Activated effector memory CD4-positive, alpha-beta T cell treated with anti-CD3 and anti-CD28 coated beads, Interleukin-2, amount 50 U/mL, for 16 hours (primary cell): ENCODE measurements around the gene FANK1.
"Not testable (repeated sequence)": the region's sequence is repeated elsewhere in the genome, so short reads cannot be mapped to it uniquely, and the experiment has no call there.

Experiments used
- DNase-seq: peaks from one replicate; pipeline ENCODE4 v3.0.0-alpha.2; 2020

FANK1 gene

DNA sequence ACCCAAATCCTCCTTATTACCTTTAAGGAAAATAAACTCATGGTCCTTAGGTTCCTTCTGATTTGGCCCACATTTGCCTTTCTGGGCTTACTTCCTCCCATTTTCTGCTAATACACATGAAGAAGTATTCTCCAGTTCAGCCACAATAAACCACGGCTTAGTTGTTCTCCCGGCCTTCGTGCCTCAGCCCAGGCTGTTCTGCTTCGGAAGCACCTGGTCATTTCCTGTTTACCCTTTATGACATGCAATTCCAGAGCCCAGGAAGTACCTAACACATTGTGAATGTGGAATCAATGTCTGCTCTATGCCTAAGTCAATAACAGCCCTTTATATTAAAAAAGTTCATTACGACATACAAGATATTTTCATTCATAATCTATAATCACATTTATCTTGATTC lies 4.0 kb upstream of the FANK1 start:
- DNase-seq, result not testable (repeated sequence)

DNA sequence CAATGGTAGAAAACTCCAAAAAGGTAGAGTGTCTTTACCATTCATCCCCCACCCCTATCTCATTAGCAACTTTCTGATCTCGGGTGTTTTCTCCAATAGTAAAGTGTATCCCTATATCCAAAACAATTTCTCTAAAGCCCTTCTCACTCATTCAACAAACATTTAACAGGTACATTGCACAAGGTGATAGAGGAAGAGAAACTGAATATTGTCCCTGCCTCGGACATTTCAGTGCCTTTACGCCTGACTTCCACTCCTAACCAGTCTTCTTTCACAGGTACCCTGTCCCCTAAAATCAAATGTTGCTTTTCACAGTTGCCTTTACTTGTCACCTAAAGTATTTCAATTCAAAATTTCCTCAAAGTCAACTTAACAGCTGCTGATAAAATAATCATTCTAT lies 2.2 kb upstream of the FANK1 start:
- DNase-seq, result not testable (repeated sequence)

DNA sequence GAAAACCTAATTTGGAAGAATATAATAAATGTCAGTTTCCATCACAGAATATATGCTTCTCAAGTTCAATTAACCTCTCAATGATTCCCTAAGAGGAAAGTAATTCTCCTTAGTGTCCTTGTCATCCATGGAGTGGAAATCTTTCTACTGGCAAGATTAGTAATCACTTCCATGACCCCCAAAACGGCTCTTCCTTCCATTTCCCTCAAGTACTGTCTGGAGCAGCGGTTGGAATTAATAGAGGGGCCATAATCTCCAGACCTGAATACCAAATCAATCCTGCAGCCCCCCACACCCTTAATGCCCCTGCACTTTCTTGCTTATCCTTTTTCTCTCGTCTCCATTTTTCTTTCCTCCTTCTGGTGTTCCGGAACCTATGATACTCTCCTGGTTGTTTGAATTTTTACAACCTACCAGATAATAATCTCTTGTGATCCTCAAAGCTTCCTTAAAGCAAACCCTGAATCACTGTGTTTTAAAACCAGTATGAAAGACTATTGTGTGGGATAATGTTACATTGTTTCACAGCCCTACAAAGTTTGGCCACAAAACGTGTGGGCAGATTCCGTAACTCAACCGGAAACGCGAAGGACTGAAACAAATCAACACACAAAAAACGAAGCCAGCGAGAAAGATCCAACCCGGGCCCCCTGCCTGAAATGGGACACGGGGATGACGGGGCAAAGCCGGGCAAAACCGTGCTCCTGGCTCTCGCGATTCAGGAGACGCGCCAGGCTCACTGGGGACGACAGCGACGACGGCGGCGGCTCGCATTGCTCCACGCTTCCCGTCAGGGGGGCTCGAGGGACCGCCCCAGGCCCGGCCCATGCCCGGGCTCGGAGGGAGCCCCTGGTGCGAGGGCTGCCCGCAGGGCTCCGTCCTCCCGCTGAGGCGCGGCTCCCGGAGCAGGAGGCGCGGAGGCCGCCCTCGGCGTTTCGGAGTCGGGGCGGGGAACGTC lies 955 bp upstream of the FANK1 start:
- peak; percentile 76 for DNase-seq

GRCh38 chr10:125897317-125897716 lies 953 bp downstream of the FANK1 start:
- DNase-seq, result not testable (repeated sequence)

- DNase-seq, result not testable (repeated sequence)
Measured at GRCh38 chr10:125900963-125901362, 4.6 kb downstream of the FANK1 start.

- not testable (repeated sequence) for DNase-seq
Measured at GRCh38 chr10:125903135-125903640, 6.8 kb downstream of the FANK1 start.

- DNase-seq, result not testable (repeated sequence)
Measured at GRCh38 chr10:125905069-125905994, 9.0 kb downstream of the FANK1 start.

GRCh38 chr10:125907598-125907997 lies 11.2 kb downstream of the FANK1 start:
- DNase-seq, result not testable (repeated sequence)

DNA sequence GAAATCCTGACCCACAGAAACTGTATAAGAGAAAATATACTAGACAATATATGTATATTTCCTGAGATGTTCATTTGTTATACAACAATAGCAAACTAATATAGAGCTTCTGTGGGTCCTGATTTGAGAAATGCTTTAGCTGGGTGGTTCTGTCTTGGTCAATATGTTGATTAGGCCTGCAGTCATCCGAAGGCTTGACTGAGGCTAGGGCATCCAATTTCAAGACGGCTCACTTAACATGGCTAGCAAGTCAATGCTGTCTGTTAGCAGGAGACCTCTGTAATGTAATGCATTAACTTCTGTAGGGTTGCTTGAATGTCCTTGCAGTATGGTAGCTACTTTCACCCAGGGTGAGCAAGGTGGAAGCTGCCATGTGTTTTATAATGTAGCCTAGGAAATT lies 12.4 kb downstream of the FANK1 start:
- DNase-seq, result not testable (repeated sequence)

DNA sequence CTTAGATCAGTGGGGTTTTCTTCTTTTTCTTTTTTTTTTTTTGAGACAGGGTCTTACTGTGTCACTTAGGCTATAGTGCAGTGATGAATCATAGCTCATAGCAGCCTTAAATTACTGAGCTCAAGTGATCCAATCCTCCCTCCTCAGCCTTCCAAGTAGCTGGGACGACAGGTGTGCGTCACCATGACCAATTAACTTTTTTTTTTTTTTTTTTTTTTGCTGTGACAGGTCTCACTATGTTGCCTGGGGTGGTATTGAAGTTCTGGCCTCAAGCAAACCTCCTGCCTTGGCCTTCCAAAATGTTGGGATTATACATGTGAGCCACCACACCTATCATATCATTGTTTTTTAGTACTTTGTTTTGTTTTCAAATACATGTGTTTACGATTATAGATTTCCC lies 13.1 kb downstream of the FANK1 start:
- DNase-seq, result not testable (repeated sequence)

GRCh38 chr10:125911145-125911544 lies 14.8 kb downstream of the FANK1 start:
- DNase-seq, result no peak

DNA sequence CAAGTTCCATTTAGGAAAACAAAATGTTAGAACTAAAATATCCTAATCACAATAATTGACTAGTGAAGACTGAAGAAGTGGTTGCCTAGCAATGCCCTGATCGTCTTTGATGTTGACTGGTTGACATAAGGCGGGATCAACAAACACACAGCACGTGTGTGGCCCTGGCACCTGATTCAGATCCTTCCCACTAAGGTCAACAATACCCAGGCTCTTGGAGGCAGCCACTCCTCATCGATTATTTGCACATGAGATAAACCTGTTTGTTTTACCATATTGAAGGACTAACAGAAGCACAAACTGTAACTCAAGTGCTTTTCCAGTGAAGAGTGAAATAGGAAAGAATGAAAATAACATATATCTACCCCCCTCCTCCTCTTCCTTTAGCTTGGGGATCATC lies 15.6 kb downstream of the FANK1 start:
- DNase-seq, result no peak

GRCh38 chr10:125913277-125913676 lies 16.9 kb downstream of the FANK1 start:
- DNase-seq, result not testable (repeated sequence)

GRCh38 chr10:125916977-125917376 lies 20.6 kb downstream of the FANK1 start:
- DNase-seq, result no peak

- not testable (repeated sequence) for DNase-seq
Measured at GRCh38 chr10:125917704-125918361, 21.5 kb downstream of the FANK1 start.

DNA sequence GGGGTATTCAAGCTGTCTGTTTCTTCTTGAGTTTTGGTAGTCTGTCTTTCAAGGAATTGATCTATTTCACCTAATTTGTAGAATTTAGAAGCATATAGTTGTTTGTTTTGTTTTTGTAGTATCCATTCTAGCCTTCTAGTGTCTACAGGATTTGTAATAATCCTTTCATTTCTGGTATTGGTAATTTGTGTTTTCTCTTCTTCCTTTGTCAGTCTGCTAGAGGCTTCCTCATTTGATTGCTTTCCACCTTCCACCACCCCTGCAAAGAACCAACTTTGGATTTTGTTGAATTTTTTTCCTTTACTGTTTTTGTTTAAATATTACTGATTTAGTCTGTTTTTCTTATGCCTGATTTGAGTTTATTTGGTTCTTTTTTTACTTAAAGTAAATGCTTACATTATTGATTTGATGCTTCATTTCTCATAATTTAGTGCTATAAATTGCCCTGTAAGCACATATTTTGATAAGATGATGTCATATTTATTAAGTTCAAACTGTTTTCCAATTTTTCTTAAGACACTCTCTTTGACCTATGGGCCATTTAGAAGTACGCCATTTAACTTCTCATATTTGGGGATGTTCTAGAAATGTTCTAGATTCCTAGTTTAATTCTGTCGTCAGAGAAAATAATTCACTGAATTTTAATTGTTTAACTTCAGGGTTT lies 25.4 kb downstream of the FANK1 start:
- not testable (repeated sequence) for DNase-seq

DNA sequence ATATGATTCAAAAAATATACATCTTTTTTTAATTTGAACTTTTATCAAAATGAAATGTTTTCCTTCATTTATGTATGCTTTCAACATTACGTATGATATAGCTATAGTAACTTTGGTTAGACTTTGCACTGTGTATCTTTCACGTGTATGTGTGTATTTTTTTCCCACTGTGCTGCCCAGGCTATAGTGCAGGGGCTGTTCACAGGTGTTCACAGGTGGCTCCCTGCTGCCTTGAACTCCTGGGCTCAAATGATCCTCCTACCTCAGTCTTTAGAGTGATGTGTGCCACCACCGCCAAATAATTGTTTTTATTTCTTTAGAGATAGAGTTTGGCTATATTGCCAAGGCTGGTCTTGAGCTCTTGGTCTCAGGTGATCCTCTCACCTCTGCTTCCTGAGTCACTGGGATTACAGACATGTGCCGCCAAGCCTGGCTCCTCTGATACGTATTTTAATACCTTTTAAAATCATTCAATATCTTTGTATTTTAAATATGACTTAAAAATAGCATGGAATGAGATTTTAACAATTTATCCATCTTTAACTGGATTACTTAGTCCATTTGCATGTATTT lies 29.0 kb downstream of the FANK1 start:
- no peak for DNase-seq

GRCh38 chr10:125926247-125926646 lies 29.9 kb downstream of the FANK1 start:
- DNase-seq, result no peak

- not testable (repeated sequence) for DNase-seq
Measured at GRCh38 chr10:125927265-125927664, 30.9 kb downstream of the FANK1 start.

GRCh38 chr10:125928928-125929585 lies 32.7 kb downstream of the FANK1 start:
- no peak for DNase-seq

DNA sequence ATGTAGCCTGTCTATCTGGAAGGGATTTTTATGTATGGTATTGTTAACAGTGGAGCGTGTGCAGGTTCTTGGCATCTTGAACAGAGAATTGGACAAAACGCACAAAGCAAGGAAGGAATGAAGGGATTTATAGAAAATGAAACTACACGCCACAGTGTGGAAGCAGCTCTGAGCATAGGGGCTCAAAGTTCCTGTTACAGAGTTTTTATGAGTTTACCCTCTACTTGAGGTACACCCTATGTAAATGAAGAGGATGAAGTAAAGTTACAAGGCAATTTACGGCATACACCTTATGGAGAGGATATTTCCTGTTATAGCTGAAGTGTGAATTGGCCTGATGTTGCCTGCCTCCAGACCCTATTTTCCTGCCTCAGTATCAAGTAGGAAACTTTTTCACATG lies 33.3 kb downstream of the FANK1 start:
- no peak for DNase-seq
